ENCODE measurements around the gene MYMX.
A peak's percentile ranks its signal among the peaks of the same experiment; 100 is the strongest.

The MYMX gene

DNA sequence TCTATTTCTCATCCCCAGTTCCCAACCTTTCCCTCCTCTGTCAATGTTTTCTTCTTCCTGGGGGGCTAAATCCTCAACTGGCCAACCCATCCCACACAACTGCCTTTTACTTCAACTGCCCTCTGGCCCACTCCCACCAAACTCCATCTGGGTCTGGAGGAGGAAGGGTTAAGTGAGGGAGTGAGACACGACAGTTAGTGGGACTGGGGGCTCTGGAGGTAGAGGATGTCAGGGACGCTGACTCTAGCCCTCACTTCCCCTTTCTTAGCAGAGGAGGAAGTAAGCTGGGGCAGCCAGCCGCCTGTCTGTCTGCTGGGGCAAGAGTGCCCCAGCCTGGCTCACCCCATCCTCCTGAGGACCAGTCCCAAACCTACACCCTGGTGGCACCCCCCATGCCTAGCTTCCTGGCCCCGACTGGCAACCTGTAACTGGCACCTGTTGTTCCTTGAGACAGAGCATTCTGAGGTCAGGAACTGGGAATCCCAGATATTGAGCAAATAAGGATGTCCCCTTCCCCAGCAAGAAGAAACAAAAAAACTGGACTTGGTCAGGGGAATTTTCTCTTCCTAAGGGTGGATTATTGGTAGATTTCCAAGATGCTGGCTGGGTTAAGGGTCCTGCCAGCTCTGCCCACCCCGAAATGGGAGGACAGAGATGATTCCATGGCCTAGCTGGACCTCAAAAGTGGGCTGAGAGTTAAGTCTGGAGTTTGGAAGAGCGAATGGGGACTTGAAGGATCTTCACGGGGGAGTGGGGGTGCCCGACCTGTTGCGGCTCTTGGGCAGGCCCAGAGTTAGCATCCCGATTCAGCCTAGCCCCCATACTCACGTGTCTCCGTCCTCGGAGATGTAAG, 47.7 kb downstream of the MYMX start:
- no peak for DNase-seq (ENCODE audit: low read depth in 2 of 2)

DNA sequence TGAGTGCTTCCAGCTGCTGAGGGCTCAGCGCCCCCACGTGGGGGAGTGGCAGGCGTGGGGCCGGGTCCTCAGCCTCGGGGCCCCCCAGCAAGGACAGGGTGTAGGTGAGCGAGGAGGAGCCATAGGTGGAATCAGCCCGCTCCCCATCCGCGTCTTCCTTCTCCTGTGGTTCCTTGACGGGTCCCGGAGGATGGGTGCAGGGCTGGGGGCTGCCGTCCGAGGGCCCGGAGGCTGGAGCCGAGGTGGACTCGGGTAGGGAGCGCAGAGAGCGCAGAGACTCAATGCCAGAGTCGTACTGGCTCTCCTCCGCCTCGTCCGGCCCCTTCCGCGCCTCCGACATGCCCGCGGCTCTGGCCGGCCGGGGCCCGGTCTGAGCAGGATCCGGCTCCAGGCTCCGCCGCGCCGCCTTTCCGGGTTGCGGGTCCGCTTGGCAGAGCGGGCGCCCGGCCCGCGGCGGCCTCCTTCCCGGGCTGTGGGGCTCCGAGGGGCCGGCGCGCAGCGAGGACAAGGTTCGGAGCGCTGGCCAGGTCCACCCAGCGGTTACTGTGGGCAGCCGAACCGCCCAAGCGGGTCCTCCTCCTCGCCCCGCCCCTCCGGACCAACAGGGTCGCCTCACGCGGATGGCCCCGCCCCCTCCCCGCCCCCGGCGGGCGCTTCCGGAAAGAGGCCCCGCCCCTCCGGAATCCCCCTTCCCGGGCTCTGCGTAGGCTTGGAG, 48.4 kb downstream of the MYMX start, which contains the start of gene NFKBIE:
Gene NFKBIE, minus strand, starts transcription at position 545 of the 715 bp plus-strand sequence. Its CDS starts 205 bp downstream, at position 340.
- DNase-seq (ENCODE audit: low read depth in 2 of 2), result peak; percentile 89 to 94

DNA sequence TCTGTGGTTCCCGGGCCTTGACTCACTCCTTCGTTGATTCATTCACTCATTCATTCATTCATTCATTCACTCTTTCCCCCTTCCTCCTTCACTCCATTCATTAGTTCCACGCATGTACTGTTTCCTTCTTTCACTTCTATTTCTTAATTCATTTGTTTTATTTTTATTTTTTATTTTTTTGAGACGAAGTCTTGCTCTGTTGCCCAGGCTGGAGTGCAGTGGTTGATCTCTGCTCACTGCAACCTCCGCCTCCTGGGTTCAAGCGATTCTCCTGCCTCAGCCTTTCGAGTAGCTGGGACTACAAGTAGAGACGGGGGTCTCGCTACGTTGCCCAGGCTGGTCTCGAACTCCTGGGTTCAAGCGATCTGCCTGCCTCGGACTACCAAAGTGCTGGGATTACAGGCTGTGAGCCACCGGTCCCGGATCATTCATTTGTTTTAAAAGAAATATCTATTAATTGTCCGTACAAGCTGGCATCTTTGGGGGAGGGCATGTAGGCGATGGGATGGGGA, 49.1 kb downstream of the MYMX start:
- DNase-seq (ENCODE audit: low read depth in 2 of 2), result no peak

DNA sequence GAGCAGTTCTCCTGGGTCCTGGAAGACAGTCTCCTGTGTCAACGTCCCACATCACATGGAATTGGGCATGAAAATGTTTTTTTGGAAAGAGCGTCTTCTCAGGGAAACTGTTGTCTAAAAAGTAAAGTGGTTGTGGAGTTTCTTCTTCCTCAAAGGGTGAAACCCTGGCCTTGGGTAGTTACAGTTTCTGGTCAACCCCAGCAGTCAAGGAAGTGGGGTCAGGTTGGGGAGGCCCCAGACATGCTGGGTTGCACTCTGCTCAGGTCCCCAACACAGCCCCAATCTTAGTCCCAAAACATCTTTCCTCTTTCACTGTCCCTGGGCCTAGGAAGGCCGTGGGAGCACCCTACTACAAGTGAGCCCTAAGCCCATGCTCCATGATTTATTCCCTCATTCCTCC, 49.6 kb downstream of the MYMX start:
- no peak for DNase-seq (ENCODE audit: low read depth in 2 of 2)

DNA sequence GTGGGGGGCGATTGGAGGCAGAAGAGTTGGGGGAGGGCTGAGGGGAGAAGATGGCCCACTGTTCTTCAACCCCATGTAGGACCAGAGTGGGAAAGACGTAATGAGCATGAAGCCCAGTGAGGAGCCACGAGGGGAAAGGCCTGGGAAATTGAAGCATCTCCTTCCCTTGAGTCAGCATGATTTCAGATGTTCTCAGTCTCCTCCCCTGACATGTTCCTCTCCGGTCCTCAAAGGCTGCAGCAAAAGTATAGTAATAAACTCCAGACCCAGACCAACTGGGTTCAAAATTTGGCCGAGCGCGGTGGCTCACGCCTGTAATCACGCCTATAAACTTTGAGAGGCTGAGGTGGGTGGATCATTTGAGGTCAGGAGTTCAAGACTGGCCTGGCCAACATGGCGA, 50.5 kb downstream of the MYMX start:
- DNase-seq (ENCODE audit: low read depth in 2 of 2), result no peak
